Keratinocyte (primary cell): ENCODE data around the gene ZNF534. TPM values are rescaled to one million over a fixed set of nuclear protein-coding genes. Genes with fewer than 3 reads are reported as not detected.

ENCODE experiments used
- DNase-seq: peaks from one replicate; pipeline ENCODE4 v3.0.0-alpha.2; 2011; ENCODE audit warnings: low read depth, missing footprints, low spot score
- FAIRE-seq: peaks from 2 replicates; lab custom pipeline; 2011; peaks lifted over from hg19 to GRCh38; lab: Jason Lieb, UNC
- H2AFZ ChIP-seq: 2 replicates; pipeline ENCODE4 v1.6.0; 2012; ENCODE audit warnings: low read length, control low read depth, inconsistent platforms; ENCODE audit not compliant: control insufficient read depth
- H3K27ac ChIP-seq: 2 replicates; pipeline ENCODE4 v1.5.1; 2011; ENCODE audit warnings: low read length; ENCODE audit not compliant: control insufficient read depth, insufficient read depth
- H3K27me3 ChIP-seq: 3 replicates; pipeline ENCODE4 v1.6.0; 2011; ENCODE audit warnings: low read length; ENCODE audit not compliant: control insufficient read depth, insufficient read depth; ENCODE audit errors: extremely low read depth
- H3K36me3 ChIP-seq, 2 experiments: 2 replicates in 1 of 2; 3 replicates in 1 of 2; pipeline ENCODE4 v1.5.1; 2011; ENCODE audit warnings: low read length in 2 of 2, mild to moderate bottlenecking in 1 of 2; ENCODE audit not compliant: control insufficient read depth in 2 of 2, insufficient read depth in 2 of 2; ENCODE audit errors: extremely low read depth in 1 of 2
- H3K4me1 ChIP-seq: 3 replicates; pipeline ENCODE4 v1.5.1; 2011; ENCODE audit warnings: low read length; ENCODE audit not compliant: control insufficient read depth, insufficient read depth; ENCODE audit errors: extremely low read depth
- H3K4me2 ChIP-seq: 3 replicates; pipeline ENCODE4 v1.6.0; 2011; ENCODE audit warnings: low read depth, low read length; ENCODE audit not compliant: control insufficient read depth, insufficient read depth; ENCODE audit errors: extremely low read depth
- H3K4me3 ChIP-seq, 3 experiments: fragments of 200-600 bp in 1 of 3; sonication (generic) in 1 of 3; 2 replicates in 2 of 3; 3 replicates in 1 of 3; pipeline ENCODE4 v1.5.1; 2011 to 2016; ENCODE audit warnings: low read length in 3 of 3, mild to moderate bottlenecking in 3 of 3, control low read depth in 2 of 3, inconsistent platforms in 1 of 3, low read depth in 1 of 3, mixed read lengths in 1 of 3, mixed run types in 1 of 3, moderate library complexity in 1 of 3; ENCODE audit not compliant: control insufficient read depth in 2 of 3, insufficient read depth in 2 of 3; ENCODE audit errors: extremely low read depth in 1 of 3
- H3K79me2 ChIP-seq: 2 replicates; pipeline ENCODE4 v1.6.0; 2012; ENCODE audit warnings: low read length; ENCODE audit not compliant: control insufficient read depth, insufficient read depth
- H3K9ac ChIP-seq: 3 replicates; pipeline ENCODE4 v1.6.0; 2011; ENCODE audit warnings: low read length; ENCODE audit not compliant: control insufficient read depth, insufficient read depth; ENCODE audit errors: extremely low read depth
- H3K9me1 ChIP-seq: 3 replicates; pipeline ENCODE4 v1.6.0; 2011; ENCODE audit warnings: low read length; ENCODE audit not compliant: control insufficient read depth, insufficient read depth; ENCODE audit errors: extremely low read depth
- H3K9me3 ChIP-seq: 2 replicates; pipeline ENCODE4 v1.5.1; 2012; ENCODE audit warnings: low read depth, low read length; ENCODE audit not compliant: control insufficient read depth
- H4K20me1 ChIP-seq: 3 replicates; pipeline ENCODE4 v1.6.0; 2011; ENCODE audit warnings: low read length; ENCODE audit not compliant: control insufficient read depth, insufficient read depth; ENCODE audit errors: extremely low read depth
- EZH2 ChIP-seq: IDR thresholded peaks from one replicate; pipeline ENCODE4 v1.6.1; 2012; ENCODE audit warnings: inconsistent platforms, mild to moderate bottlenecking, low read length, moderate library complexity
- dilution Hi-C: fragments of 300-500 bp; cut with MboI; formaldehyde crosslinking; loops from one replicate; pipeline ENCODE4 v1.7.0; 2020; ENCODE audit warnings: low sequenced_read_pairs; ENCODE audit not compliant: extremely low pct_ligation_motif_present
- polyA plus RNA-seq, 5 experiments: library from polyadenylated mRNA; depleted of rRNA in 3 of 5; stranded (reverse) in 3 of 5; stranded (forward) in 1 of 5; unstranded in 1 of 5; fragments of >200 nt; gene quantifications; 1 replicate in 1 of 5; 2 replicates in 3 of 5; 3 replicates in 1 of 5; pipeline versions ENCODE4 v1.2.1 to v1.2.3, GENCODE V29; 2011 to 2012; ENCODE audit warnings: missing spikeins in 2 of 5, low read depth in 1 of 5, low replicate concordance in 1 of 5
- TF ChIP-seq, protein P1 (sequence below), 3 experiments: IDR thresholded peaks in 1 of 3; conservative IDR thresholded peaks in 1 of 3; optimal IDR thresholded peaks in 1 of 3; 2 replicates in 2 of 3; 3 replicates in 1 of 3; pipeline versions ENCODE3 to v1.5.1; 2011; ENCODE audit warnings: low read length in 3 of 3, mild to moderate bottlenecking in 3 of 3, moderate library complexity in 2 of 3, control low read depth in 1 of 3, inconsistent platforms in 1 of 3; ENCODE audit not compliant: insufficient read depth in 2 of 3; ENCODE audit errors: extremely low read depth in 1 of 3

ZNF534 gene
- polyA plus RNA-seq, 1 donor (not counting 4 experiments of a cell fraction or from before 2014, with no cell fraction given): not detected

DNA sequence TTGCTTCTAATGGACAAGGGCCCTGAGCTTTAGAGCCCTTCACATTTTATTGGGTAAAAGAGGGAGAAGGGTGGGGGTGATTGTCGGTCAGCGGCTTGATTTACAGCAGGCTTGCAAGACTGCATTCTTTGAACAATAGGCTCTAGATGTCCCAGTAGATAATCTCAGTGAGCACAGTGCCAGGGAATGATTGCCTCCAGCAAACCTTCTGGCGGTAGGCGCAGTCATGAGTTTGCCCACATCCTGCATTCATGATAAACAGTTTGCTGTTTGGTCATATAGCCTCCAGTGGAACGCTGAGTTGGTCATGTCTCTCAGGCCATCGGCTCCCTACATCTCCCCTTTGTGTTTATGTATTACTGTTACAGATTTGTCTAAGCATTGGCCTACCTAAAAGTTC, 18.7 kb upstream of the ZNF534 start:
- Histone ChIP-seq H3K4me1 (no peaks in the 10 kb centered on the region), H2AFZ (no peak overlapping the region), H3K9me3 (peaks cover 21% of the 10 kb centered on the region), H3K9me1 (no peaks in the 10 kb centered on the region), H3K9ac (no peak overlapping the region), H3K4me3 (no peak overlapping the region), H3K79me2 (no peaks in the 10 kb centered on the region), H4K20me1 (no peaks in the 10 kb centered on the region), H3K36me3 (peaks cover 0 to 14% of the 10 kb centered on the region in 2 experiments), H3K27me3 (no peaks in the 10 kb centered on the region), H3K4me2 (no peak overlapping the region), H3K27ac (no peak overlapping the region)
- dilution Hi-C loops: no loop called here
- no peak for FAIRE-seq
- TF ChIP-seq, protein P1, sequence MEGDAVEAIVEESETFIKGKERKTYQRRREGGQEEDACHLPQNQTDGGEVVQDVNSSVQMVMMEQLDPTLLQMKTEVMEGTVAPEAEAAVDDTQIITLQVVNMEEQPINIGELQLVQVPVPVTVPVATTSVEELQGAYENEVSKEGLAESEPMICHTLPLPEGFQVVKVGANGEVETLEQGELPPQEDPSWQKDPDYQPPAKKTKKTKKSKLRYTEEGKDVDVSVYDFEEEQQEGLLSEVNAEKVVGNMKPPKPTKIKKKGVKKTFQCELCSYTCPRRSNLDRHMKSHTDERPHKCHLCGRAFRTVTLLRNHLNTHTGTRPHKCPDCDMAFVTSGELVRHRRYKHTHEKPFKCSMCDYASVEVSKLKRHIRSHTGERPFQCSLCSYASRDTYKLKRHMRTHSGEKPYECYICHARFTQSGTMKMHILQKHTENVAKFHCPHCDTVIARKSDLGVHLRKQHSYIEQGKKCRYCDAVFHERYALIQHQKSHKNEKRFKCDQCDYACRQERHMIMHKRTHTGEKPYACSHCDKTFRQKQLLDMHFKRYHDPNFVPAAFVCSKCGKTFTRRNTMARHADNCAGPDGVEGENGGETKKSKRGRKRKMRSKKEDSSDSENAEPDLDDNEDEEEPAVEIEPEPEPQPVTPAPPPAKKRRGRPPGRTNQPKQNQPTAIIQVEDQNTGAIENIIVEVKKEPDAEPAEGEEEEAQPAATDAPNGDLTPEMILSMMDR (optimal IDR thresholded peaks at IDR 0.05 in 1 of 3, IDR thresholded peaks at IDR 0.05 in 1 of 3, conservative IDR thresholded peaks at IDR 0.05 in 1 of 3; ENCODE audit: extremely low read depth in 1 of 3, insufficient read depth in 2 of 3, low read length in 3 of 3): no peak
- TF ChIP-seq EZH2: no peak
- DNase-seq: no peak

DNA sequence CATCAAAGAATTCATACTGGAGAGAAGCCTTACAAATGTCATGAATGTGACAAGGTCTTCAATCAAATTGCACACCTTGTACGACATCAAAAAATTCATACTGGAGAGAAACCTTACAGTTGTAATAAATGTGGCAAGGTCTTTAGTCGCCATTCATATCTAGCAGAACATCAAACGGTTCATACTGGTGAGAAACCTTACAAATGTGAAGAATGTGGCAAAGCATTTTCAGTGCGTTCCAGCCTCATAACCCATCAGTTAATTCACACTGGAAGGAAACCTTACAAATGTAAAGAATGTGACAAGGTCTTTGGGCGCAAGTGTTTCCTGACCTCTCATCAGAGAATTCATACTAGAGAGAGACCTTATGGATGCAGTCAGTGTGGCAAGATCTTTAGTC, 13.2 kb upstream of the ZNF534 start:
- Histone ChIP-seq H3K9ac (no peak overlapping the region), H3K36me3 (peaks cover 0 to 3% of the 10 kb centered on the region in 2 experiments), H3K4me1 (no peaks in the 10 kb centered on the region), H3K4me3 (no peak overlapping the region), H2AFZ (no peak overlapping the region), H3K4me2 (no peak overlapping the region), H3K9me1 (no peaks in the 10 kb centered on the region), H3K9me3 (peaks cover 33% of the 10 kb centered on the region), H4K20me1 (no peaks in the 10 kb centered on the region), H3K27ac (no peak overlapping the region), H3K79me2 (no peaks in the 10 kb centered on the region), H3K27me3 (no peaks in the 10 kb centered on the region)
- no peak for TF ChIP-seq EZH2
- TF ChIP-seq, protein P1 (optimal IDR thresholded peaks at IDR 0.05 in 1 of 3, IDR thresholded peaks at IDR 0.05 in 1 of 3, conservative IDR thresholded peaks at IDR 0.05 in 1 of 3; ENCODE audit: extremely low read depth in 1 of 3, insufficient read depth in 2 of 3, low read length in 3 of 3): no peak
- FAIRE-seq (no peak), DNase-seq (no peak)
- dilution Hi-C loops: no loop called here
